HG03095 (cell line): ENCODE data around the gene TAF4B.
A peak's percentile ranks its signal among the peaks of the same experiment; 100 is the strongest.
"Not testable (repeated sequence)": the region's sequence is repeated elsewhere in the genome, so short reads cannot be mapped to it uniquely, and the experiment has no call there.

ENCODE experiments used
- ATAC-seq: cut with Tn5 transposase; IDR thresholded peaks from one replicate; pipeline ENCODE4 v1.9.1; 2021; ENCODE audit warnings: moderate library complexity; ENCODE audit not compliant: unreplicated experiment

Gene TAF4B, protein sequence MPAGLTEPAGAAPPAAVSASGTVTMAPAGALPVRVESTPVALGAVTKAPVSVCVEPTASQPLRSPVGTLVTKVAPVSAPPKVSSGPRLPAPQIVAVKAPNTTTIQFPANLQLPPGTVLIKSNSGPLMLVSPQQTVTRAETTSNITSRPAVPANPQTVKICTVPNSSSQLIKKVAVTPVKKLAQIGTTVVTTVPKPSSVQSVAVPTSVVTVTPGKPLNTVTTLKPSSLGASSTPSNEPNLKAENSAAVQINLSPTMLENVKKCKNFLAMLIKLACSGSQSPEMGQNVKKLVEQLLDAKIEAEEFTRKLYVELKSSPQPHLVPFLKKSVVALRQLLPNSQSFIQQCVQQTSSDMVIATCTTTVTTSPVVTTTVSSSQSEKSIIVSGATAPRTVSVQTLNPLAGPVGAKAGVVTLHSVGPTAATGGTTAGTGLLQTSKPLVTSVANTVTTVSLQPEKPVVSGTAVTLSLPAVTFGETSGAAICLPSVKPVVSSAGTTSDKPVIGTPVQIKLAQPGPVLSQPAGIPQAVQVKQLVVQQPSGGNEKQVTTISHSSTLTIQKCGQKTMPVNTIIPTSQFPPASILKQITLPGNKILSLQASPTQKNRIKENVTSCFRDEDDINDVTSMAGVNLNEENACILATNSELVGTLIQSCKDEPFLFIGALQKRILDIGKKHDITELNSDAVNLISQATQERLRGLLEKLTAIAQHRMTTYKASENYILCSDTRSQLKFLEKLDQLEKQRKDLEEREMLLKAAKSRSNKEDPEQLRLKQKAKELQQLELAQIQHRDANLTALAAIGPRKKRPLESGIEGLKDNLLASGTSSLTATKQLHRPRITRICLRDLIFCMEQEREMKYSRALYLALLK

DNA sequence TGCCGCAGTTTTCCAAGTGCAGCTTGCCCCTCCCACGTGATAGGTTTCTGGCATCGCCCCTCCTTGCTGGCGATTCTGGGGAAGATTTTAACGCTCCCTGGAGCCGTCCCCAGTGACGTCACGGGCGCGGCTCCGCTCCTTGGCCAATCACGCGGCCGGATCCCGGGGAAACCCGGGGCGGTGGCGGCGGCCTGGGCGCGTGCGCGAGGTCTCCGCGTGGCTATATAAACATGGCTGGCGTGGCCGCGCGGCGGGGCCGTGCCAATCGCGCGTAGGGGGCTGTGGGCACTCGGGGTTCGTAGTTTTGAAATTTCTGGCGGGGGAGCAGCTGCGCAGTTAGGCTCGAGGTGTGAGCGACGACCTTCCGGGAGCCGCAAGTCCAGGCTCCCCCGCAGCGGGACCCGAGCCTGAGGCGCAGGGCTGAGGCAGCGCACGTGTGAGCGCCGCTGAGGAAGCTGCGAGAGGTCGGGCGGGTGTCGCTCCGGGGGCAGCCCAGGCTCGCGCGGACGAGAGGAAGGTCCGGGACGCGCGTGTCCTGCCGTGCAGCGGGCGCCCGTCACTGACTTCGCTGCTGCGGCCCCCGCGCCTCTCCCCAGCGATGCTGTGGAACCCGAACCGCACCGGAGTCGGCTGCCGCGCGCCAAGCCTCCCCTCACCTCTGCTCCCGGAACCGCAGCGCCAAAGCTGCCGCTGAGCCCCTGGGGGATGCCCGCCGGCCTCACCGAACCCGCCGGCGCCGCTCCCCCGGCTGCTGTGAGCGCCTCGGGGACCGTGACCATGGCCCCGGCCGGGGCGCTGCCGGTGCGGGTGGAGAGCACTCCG, at the start of gene TAF4B:
Gene TAF4B (plus strand): TSS at position 217 of the 822 bp plus-strand sequence. CDS start 489 bp downstream, at position 706.
- peak; percentile 87 for ATAC-seq

DNA sequence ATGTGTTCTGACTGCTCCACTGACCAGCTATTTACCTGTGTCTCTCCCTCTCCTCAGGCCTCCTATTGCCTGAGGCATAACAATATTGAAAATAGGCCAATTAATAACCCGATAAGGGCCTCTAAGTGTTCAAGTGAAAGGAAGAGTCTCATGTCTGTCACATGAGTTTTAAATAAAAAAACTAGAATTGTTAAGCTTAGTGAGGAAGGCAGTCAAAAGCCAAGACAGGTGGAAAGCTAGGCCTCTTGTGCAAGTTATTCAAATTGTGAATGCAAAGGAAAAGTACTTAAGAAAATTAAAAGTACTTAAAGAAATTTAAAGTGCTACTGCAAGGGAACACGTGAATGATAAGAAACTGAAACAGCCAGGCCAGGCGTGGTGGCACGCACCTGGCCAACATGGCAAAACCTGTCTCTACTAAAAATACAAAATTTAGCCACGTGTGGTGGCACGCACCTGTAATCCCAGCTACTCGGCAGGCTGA, 44.9 kb upstream of the TAF4B start:
- peak; percentile 46 for ATAC-seq

DNA sequence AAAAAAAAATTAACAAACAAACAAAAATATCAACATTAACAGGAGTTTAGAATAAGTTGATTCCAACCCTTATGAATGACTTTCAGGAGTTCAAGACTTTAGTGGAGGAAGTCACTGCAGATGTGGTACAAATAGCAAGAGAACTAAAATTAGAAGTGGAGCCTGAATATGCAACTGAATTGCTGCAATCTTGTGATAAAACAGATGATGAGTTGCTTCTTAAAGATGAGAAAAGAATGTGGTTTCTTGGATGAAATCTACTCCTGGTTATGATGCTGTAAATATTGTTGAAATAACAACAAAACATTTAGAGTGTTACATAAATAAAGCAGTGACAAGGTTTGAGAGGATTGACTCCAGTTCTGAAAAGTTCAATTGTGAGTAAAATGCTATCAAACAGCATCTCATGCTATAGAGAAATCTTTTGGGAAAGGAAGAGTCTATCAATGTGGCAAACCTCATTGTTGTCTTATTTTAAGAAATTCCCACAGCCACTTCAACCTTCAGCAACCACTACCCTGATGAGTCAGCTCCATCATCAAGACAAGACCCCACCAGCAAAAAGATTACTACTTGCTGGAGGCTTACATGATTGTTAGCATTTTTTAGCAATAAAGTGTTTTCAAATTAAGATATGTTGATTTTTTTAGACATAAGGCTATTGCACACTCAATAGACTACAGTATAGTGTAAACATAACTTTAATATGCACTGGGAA, 42.7 kb upstream of the TAF4B start:
- ATAC-seq = no peak

- no peak for ATAC-seq
Observed at GRCh38 chr18:26185267-26185666, 41.0 kb upstream of the TAF4B start.

DNA sequence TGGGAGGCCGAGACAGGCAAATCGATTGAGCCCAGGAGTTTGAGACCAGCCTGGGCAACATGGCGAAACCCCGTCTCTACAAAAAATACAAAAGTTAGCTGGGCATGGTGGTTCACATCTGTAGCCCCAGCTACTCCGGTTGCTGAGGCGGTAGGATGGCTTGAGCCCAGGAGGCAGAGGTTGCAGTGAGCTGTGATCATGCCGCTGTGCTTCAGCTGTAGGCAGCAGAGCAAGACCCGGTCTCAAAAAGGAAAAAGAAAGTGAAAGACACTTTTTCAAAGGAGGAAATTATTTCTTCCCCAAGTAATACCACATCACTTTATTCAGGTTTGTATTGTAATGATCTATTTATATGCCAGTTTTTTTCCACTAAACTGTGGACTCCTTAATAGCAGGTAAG, 35.7 kb upstream of the TAF4B start:
- ATAC-seq = peak; percentile 87

DNA sequence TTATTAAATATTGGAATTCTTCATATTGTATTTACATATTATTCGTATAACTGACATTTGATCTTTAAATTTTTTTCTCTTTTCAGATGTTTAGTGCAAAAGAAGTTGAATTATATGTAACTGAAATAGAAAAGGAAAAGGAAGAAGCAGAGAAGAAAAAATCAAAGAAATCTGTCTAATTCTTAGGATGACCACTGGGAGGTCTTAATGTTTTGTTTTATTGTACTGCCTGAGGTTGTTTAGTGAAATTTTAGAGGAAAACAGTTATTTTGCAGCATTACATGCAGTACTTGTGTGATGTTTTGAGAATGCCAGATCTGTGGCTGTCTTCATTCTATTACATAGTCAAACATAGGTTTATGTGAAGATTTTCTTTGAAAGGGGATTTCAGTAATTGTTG, 34.0 kb upstream of the TAF4B start:
- no peak for ATAC-seq

GRCh38 chr18:26196605-26197004, 29.6 kb upstream of the TAF4B start:
- ATAC-seq = no peak

- not testable (repeated sequence) for ATAC-seq
Observed at GRCh38 chr18:26202001-26202400, 24.2 kb upstream of the TAF4B start.

- ATAC-seq = no peak
Observed at GRCh38 chr18:26205318-26205717, 20.9 kb upstream of the TAF4B start.

DNA sequence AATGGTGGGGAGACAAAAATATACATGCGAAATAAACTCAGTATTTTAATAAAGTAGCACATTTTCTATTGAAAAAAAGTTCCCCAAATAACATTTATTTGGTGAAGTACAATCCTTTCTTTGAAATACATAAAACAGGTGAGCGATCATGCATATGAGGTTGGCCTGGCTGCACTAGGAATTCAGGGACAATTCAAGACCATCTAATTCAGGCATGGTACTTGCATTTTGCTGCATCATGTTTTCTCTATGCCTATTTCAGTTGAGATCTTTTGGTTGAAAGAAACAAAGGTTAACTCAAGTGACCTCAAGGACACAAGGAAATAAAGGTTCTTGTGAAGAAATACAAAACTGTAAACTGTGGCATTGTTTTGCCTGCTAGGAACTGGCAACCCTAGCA, 19.8 kb upstream of the TAF4B start:
- ATAC-seq = no peak

- no peak for ATAC-seq
Observed at GRCh38 chr18:26207937-26208336, 18.3 kb upstream of the TAF4B start.

DNA sequence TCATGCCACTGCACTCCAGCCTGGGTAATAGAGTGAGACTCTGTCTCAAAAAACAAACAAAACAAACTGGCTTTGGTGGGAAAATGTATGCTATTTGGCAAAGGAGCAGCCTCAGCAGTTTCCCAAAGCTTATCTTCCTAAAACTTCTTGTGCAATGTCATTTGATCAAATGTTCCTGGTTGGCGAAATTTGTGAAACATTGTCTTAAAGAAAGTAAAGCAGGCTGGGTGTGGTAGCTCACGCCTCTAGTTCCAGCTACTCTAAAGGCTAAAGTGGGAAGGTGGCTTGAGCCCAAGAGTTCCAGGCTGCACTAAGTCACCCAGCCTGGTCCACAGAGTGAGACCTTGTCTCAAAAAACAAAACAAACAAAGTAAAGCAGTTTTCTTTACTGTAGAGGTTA, 17.3 kb upstream of the TAF4B start:
- ATAC-seq = no peak

DNA sequence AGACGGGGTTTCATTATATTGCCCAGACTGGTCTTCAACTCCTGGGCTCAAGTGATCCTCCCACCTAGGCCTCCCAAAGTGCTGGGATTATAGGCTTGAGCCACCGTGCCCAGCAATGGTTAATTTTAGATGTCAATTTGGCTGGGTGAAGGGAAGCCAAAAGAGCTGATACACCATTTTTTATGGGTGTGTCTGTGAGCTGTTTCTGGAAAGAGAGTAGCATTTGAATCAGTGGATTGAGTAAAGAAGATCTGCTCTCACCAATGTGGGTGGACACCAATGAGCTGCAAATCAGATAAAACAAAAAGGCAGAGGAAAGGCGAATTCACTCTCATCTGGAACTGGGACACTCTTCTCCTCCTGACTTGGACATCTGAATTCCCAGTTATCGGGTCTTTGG, 16.1 kb upstream of the TAF4B start:
- no peak for ATAC-seq

DNA sequence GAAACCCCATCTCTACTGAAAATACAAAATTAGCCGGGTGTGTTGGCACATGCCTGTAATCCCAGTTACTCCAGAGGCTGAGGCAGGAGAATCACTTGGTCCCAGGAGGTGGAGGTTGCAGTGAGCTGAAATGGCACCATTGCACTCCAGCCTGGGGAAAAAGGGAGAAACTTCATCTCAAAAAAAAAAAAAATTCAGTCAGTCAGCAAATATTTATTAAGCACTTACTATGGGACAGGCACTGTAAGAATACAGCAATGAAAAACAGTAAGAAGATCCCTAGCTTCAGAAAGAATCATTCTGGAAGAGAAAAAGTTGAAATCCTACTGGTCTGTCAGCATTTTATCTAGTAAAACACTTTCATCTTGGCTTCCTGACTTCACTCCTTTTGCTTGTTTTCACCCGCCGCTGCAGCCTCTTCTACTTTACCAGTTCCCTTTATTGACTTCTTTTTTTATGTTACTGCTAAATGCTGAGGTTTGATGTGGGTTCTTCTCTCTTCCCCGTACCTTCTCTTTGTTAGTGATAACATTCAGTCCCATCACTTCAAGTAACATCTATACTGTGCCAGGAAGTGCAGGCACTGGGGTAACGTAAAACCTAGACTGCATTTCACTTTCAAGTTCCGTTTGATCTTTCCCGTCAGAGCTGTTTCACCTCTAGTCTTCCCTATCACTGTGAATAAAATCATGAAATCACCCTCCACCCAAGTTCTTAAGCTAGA, 10.8 kb upstream of the TAF4B start:
- ATAC-seq = peak; percentile 99

- no peak for ATAC-seq
Observed at GRCh38 chr18:26225022-26225693, 1.1 kb upstream of the TAF4B start.

- no peak for ATAC-seq
Observed at GRCh38 chr18:26225915-26226228, 373 bp upstream of the TAF4B start.

- no peak for ATAC-seq
Observed at GRCh38 chr18:26227051-26227670, 916 bp downstream of the TAF4B start.

- ATAC-seq = no peak
Observed at GRCh38 chr18:26228562-26229260, 2.5 kb downstream of the TAF4B start.
